Neural progenitor cell (in vitro differentiated cells): ENCODE data around the gene PCDH1.

Experiments used
- EZH2 ChIP-seq: fragments of 200-600 bp; sonication (generic); IDR thresholded peaks from 2 replicates; pipeline ENCODE4 v1.6.1; 2017; ENCODE audit warnings: antibody characterized with exemption, mild to moderate bottlenecking, moderate library complexity
- TF ChIP-seq, protein P1 (sequence below): fragments of 200-600 bp; sonication (generic); IDR thresholded peaks from 2 replicates; pipeline ENCODE4 v1.5.1; 2017; ENCODE audit warnings: antibody characterized with exemption, mild to moderate bottlenecking

DNA sequence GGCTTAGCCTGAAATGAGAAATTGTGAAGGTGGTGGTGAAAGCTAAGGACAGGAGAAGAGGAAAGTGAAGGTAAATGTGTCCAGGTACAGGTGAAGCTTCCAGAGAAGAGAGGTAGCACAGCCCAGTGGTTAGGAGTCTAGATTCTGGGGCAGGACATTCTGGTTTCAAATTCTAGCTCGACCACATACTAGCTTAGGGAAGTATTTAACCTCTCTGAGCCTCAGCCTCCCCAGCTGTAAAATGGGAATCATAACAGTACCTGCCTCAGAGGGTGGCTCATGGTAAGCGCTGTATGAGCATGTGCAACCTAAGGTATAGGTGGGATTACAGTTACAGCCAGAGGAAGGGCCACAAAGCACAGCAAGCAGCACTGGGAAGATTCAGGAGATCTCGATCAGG lies 55.2 kb downstream of the PCDH1 start:
- TF ChIP-seq, protein P1, sequence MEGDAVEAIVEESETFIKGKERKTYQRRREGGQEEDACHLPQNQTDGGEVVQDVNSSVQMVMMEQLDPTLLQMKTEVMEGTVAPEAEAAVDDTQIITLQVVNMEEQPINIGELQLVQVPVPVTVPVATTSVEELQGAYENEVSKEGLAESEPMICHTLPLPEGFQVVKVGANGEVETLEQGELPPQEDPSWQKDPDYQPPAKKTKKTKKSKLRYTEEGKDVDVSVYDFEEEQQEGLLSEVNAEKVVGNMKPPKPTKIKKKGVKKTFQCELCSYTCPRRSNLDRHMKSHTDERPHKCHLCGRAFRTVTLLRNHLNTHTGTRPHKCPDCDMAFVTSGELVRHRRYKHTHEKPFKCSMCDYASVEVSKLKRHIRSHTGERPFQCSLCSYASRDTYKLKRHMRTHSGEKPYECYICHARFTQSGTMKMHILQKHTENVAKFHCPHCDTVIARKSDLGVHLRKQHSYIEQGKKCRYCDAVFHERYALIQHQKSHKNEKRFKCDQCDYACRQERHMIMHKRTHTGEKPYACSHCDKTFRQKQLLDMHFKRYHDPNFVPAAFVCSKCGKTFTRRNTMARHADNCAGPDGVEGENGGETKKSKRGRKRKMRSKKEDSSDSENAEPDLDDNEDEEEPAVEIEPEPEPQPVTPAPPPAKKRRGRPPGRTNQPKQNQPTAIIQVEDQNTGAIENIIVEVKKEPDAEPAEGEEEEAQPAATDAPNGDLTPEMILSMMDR = no peak
- no peak for TF ChIP-seq EZH2
